Astrocyte (in vitro differentiated cells and primary cell): Measurements from ENCODE around the gene FGF1. TPM values are rescaled to one million over a fixed set of nuclear protein-coding genes. Genes with fewer than 3 reads are reported as not detected.

ENCODE experiments used
- DNase-seq: peaks from one replicate; pipeline ENCODE4 v3.0.0-alpha.2; 2010; ENCODE audit warnings: low read depth
- FAIRE-seq: peaks from 2 replicates; lab custom pipeline; 2011; peaks lifted over from hg19 to GRCh38; lab: Jason Lieb, UNC
- H2AFZ ChIP-seq: 2 replicates; pipeline ENCODE4 v1.6.0; 2012; ENCODE audit warnings: low read depth, low read length, inconsistent platforms
- H3K27ac ChIP-seq: 2 replicates; pipeline ENCODE4 v1.5.1; 2011; ENCODE audit warnings: low read depth, low read length, inconsistent platforms
- H3K27me3 ChIP-seq: 2 replicates; pipeline ENCODE4 v1.6.0; 2011; ENCODE audit warnings: low read length, inconsistent platforms; ENCODE audit not compliant: insufficient read depth
- H3K36me3 ChIP-seq: 2 replicates; pipeline ENCODE4 v1.5.1; 2011; ENCODE audit warnings: low read length, inconsistent platforms; ENCODE audit not compliant: insufficient read depth
- H3K4me1 ChIP-seq: 2 replicates; pipeline ENCODE4 v1.5.1; 2011; ENCODE audit warnings: low read length, inconsistent platforms; ENCODE audit not compliant: insufficient read depth
- H3K4me2 ChIP-seq: 2 replicates; pipeline ENCODE4 v1.6.0; 2012; ENCODE audit warnings: low read length, inconsistent platforms
- H3K4me3 ChIP-seq: 2 replicates; pipeline ENCODE4 v1.5.1; 2011; ENCODE audit warnings: low read depth, mild to moderate bottlenecking, low read length, inconsistent platforms; ENCODE audit not compliant: insufficient read depth
- H3K79me2 ChIP-seq: 2 replicates; pipeline ENCODE4 v1.6.0; 2012; ENCODE audit warnings: mild to moderate bottlenecking, low read length, inconsistent platforms; ENCODE audit not compliant: insufficient read depth
- H3K9ac ChIP-seq: 2 replicates; pipeline ENCODE4 v1.6.0; 2012; ENCODE audit warnings: mild to moderate bottlenecking, low read length, inconsistent platforms
- H3K9me3 ChIP-seq: 2 replicates; pipeline ENCODE4 v1.5.1; 2012; ENCODE audit warnings: low read depth, mild to moderate bottlenecking, low read length, inconsistent platforms; ENCODE audit not compliant: insufficient read depth
- H4K20me1 ChIP-seq: 2 replicates; pipeline ENCODE4 v1.6.0; 2012; ENCODE audit warnings: low read length, inconsistent platforms; ENCODE audit not compliant: insufficient read depth
- H3K27ac Mint-ChIP-seq: one replicate; pipeline ENCODE4 v1.8.0; 2021; ENCODE audit warnings: mild to moderate bottlenecking, mixed read lengths; ENCODE audit not compliant: unreplicated experiment
- H3K27me3 Mint-ChIP-seq: one replicate; pipeline ENCODE4 v1.8.0; 2021; ENCODE audit warnings: low read depth, mixed read lengths; ENCODE audit not compliant: unreplicated experiment
- H3K36me3 Mint-ChIP-seq: one replicate; pipeline ENCODE4 v1.8.0; 2021; ENCODE audit warnings: low read depth, mixed read lengths; ENCODE audit not compliant: unreplicated experiment
- H3K4me1 Mint-ChIP-seq: one replicate; pipeline ENCODE4 v1.8.0; 2021; ENCODE audit warnings: low read depth, mixed read lengths; ENCODE audit not compliant: unreplicated experiment
- H3K4me3 Mint-ChIP-seq: one replicate; pipeline ENCODE4 v1.8.0; 2021; ENCODE audit warnings: mild to moderate bottlenecking, moderate library complexity, mixed read lengths; ENCODE audit not compliant: unreplicated experiment
- H3K9me3 Mint-ChIP-seq: one replicate; pipeline ENCODE4 v1.8.0; 2021; ENCODE audit warnings: mild to moderate bottlenecking, mixed read lengths; ENCODE audit not compliant: unreplicated experiment
- EZH2 ChIP-seq: IDR thresholded peaks from 2 replicates; pipeline ENCODE4 v1.6.1; 2012; ENCODE audit warnings: mild to moderate bottlenecking, low read length, inconsistent platforms; ENCODE audit not compliant: insufficient read depth
- total RNA-seq: library from RNA; stranded (reverse); gene quantifications from 2 replicates; pipeline ENCODE4 v1.2.1, GENCODE V29; 2021
- TF ChIP-seq, protein P1 (sequence below): IDR thresholded peaks from 2 replicates; pipeline ENCODE4 v1.5.1; 2011; ENCODE audit warnings: low read depth, mild to moderate bottlenecking, inconsistent platforms, low read length, moderate library complexity; ENCODE audit not compliant: insufficient read depth

FGF1 gene
- total RNA-seq, 1 donor from 2014 or later: 70.9 TPM

DNA sequence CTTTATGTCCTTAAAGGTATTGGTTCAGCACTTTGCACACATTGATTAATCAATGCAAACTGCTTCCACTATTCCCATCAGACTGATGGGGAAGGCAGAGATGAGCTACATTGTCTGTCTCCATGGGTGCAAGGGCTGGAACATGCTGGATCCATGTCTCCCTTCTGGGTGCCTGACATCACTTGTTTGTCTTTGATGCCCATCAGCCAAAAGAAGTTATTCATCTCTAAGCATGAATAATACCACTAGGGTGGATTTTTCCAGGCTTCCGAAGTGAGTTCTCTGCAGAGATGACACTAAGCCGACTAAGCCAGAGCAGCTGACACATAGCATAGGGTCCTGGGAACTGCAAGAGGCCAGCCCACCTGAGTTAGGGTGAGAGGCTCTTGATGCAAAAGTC is 8.7 kb downstream of the FGF1 start:
- Mint-ChIP-seq H3K4me1 (peaks cover 16% of the 10 kb centered on the region), H3K4me3 (no peak overlapping the region), H3K36me3 (no peaks in the 10 kb centered on the region), H3K27me3 (no peaks in the 10 kb centered on the region), H3K9me3 (no peaks in the 10 kb centered on the region), H3K27ac (no peak overlapping the region)
- no peak for DNase-seq
- no peaks in the 10 kb centered on the region for H4K20me1 ChIP-seq
- no peaks in the 10 kb centered on the region for H3K79me2 ChIP-seq
- TF ChIP-seq, protein P1, sequence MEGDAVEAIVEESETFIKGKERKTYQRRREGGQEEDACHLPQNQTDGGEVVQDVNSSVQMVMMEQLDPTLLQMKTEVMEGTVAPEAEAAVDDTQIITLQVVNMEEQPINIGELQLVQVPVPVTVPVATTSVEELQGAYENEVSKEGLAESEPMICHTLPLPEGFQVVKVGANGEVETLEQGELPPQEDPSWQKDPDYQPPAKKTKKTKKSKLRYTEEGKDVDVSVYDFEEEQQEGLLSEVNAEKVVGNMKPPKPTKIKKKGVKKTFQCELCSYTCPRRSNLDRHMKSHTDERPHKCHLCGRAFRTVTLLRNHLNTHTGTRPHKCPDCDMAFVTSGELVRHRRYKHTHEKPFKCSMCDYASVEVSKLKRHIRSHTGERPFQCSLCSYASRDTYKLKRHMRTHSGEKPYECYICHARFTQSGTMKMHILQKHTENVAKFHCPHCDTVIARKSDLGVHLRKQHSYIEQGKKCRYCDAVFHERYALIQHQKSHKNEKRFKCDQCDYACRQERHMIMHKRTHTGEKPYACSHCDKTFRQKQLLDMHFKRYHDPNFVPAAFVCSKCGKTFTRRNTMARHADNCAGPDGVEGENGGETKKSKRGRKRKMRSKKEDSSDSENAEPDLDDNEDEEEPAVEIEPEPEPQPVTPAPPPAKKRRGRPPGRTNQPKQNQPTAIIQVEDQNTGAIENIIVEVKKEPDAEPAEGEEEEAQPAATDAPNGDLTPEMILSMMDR: no peak
- no peak for TF ChIP-seq EZH2
- H3K27me3 ChIP-seq: no peaks in the 10 kb centered on the region
- peaks cover 25% of the 10 kb centered on the region for H3K4me1 ChIP-seq
- H3K9me3 ChIP-seq: no peaks in the 10 kb centered on the region
- H3K4me2 ChIP-seq: no peak overlapping the region
- no peak for FAIRE-seq
- no peak overlapping the region for H2AFZ ChIP-seq
- no peak overlapping the region for H3K4me3 ChIP-seq
- H3K9ac ChIP-seq: no peak overlapping the region
- no peak overlapping the region for H3K27ac ChIP-seq
- H3K36me3 ChIP-seq: no peaks in the 10 kb centered on the region

DNA sequence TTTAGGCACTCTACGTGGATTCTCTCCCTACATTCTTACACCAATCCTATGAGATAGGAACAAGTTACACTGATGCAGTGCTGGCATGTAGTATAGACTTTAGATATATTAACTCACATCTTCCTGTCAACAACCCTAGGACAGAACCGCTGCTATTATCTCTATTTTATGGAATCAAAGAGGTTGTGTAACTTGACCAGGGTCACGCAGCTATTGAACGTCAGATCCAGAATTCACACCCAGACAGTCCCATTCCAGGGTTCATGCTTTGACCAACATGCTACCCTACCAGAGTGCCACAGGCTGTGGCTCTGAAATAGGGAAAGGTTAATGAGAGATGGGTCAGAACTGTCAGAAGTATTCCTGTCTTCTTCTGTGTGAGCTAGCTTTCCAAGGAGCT is 9.6 kb downstream of the FGF1 start:
- Histone ChIP-seq H3K27me3 (no peaks in the 10 kb centered on the region), H3K4me1 (peaks cover 33% of the 10 kb centered on the region), H3K9me3 (no peaks in the 10 kb centered on the region), H3K4me2 (no peak overlapping the region), H3K79me2 (no peaks in the 10 kb centered on the region), H3K36me3 (no peaks in the 10 kb centered on the region), H2AFZ (no peak overlapping the region), H3K27ac (no peak overlapping the region), H4K20me1 (no peaks in the 10 kb centered on the region), H3K4me3 (no peak overlapping the region), H3K9ac (no peak overlapping the region)
- Mint-ChIP-seq H3K27me3 (no peaks in the 10 kb centered on the region), H3K36me3 (no peaks in the 10 kb centered on the region), H3K9me3 (no peaks in the 10 kb centered on the region), H3K27ac (peak overlapping the region; percentile 30), H3K4me1 (peaks cover 16% of the 10 kb centered on the region), H3K4me3 (no peak overlapping the region)
- FAIRE-seq: no peak
- no peak for TF ChIP-seq EZH2
- TF ChIP-seq, protein P1: no peak
- no peak for DNase-seq

DNA sequence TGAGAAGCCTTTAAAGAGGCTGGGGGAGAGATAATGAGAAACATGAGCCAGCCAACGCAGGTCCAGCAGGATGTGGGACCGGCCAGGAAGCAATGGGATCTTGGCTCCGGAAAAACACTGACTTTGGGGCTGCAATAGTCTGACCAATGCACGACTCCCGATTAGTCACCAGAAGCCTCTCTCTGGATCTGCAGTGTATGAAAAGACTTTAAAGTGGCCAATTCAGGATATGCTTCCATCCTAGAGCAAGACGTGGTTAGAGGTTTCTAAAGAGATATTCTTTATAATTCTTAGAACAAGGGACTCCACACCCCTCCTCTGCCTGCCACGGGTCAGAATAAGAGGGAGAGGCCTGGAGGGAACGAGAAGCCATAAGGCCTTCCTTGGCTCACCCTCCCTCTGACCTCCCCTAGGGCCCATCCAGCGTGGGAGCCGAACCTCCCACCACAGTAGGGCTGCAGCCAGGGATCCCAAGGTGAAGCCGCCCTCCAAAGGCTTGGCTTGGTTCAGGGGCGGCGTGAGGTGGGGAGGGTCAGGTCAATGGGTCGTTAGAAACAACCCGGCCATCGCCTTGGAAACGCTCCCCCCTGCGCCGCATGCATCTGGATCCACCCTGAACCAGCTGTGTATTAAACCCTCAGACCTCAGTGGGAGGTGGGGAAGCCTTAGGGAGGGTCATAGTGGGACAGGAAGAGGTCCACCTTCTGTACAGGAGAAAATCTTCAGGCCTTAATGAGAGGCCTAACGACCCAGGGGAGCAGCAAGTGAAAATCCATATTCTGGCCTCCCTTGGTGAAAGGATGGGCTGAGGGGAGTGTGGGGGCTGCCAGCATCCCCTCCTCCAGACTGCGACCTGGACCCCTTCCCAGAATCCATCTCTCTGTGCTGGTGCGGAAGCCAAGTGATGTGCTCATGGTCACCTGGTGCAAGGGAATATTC is 11.1 kb downstream of the FGF1 start:
- Histone ChIP-seq H3K27me3 (no peaks in the 10 kb centered on the region), H4K20me1 (no peaks in the 10 kb centered on the region), H3K36me3 (no peaks in the 10 kb centered on the region), H3K79me2 (no peaks in the 10 kb centered on the region), H3K9ac (no peak overlapping the region), H3K27ac (peak overlapping the region; percentile 43), H3K4me2 (peak overlapping the region; percentile 62), H2AFZ (peak overlapping the region; percentile 19), H3K4me1 (peaks cover 25% of the 10 kb centered on the region), H3K9me3 (no peaks in the 10 kb centered on the region), H3K4me3 (no peak overlapping the region)
- H3K36me3 Mint-ChIP-seq: no peaks in the 10 kb centered on the region
- TF ChIP-seq, protein P1: no peak
- no peak for TF ChIP-seq EZH2
- H3K4me3 Mint-ChIP-seq: no peak overlapping the region
- H3K9me3 Mint-ChIP-seq: no peaks in the 10 kb centered on the region
- FAIRE-seq: peak; percentile 78
- peaks cover 12% of the 10 kb centered on the region for H3K4me1 Mint-ChIP-seq
- no peaks in the 10 kb centered on the region for H3K27me3 Mint-ChIP-seq
- peak overlapping the region; percentile 26 for H3K27ac Mint-ChIP-seq
- peak; percentile 89 for DNase-seq
